A673 (cell line): Measurements from ENCODE around the gene ZAR1L.

Experiments
- EZH2 ChIP-seq: fragments of 200-600 bp; sonication (generic); IDR thresholded peaks from 2 replicates; pipeline ENCODE4 v1.6.1; 2017; ENCODE audit warnings: borderline replicate concordance, low read depth, mild to moderate bottlenecking, mixed read lengths, antibody characterized with exemption, low read length; ENCODE audit not compliant: poor library complexity, severe bottlenecking
- TF ChIP-seq, protein P1 (sequence below): fragments of 300-800, 200-600 bp; sonication (generic); conservative IDR thresholded peaks from 2 replicates; pipeline ENCODE4 v1.5.1; 2017; ENCODE audit warnings: low read depth, mild to moderate bottlenecking, antibody characterized with exemption, low read length, moderate library complexity, mixed read lengths

DNA sequence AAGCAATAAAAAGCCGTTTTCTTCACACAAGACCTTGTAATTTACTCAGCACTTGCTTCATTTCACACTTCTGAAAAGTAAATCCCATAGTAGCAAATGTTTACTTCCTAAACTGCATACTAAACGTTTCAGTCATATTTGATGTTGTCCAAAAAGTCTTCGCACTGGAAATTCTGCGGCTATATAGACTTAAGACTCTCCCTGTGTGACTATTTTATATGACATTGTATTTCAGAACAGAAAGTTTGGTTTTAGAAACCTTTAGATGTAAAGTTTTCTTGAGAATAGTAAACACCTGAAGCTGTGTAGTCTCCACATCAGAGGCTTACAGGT lies 29.6 kb downstream of the ZAR1L start:
- TF ChIP-seq, protein P1, sequence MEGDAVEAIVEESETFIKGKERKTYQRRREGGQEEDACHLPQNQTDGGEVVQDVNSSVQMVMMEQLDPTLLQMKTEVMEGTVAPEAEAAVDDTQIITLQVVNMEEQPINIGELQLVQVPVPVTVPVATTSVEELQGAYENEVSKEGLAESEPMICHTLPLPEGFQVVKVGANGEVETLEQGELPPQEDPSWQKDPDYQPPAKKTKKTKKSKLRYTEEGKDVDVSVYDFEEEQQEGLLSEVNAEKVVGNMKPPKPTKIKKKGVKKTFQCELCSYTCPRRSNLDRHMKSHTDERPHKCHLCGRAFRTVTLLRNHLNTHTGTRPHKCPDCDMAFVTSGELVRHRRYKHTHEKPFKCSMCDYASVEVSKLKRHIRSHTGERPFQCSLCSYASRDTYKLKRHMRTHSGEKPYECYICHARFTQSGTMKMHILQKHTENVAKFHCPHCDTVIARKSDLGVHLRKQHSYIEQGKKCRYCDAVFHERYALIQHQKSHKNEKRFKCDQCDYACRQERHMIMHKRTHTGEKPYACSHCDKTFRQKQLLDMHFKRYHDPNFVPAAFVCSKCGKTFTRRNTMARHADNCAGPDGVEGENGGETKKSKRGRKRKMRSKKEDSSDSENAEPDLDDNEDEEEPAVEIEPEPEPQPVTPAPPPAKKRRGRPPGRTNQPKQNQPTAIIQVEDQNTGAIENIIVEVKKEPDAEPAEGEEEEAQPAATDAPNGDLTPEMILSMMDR: no peak
- no peak for TF ChIP-seq EZH2
